GM21576 (cell line): ENCODE data around the gene PPP2R3B.
A peak's percentile ranks its signal among the peaks of the same experiment; 100 is the strongest.
"Not testable (repeated sequence)": the region's sequence is repeated elsewhere in the genome, so short reads cannot be mapped to it uniquely, and the experiment has no call there.

Source experiments
- ATAC-seq: cut with Tn5 transposase; IDR thresholded peaks from one replicate; pipeline ENCODE4 v1.9.1; 2021; ENCODE audit warnings: mild to moderate bottlenecking, moderate library complexity; ENCODE audit not compliant: unreplicated experiment

The PPP2R3B gene

DNA sequence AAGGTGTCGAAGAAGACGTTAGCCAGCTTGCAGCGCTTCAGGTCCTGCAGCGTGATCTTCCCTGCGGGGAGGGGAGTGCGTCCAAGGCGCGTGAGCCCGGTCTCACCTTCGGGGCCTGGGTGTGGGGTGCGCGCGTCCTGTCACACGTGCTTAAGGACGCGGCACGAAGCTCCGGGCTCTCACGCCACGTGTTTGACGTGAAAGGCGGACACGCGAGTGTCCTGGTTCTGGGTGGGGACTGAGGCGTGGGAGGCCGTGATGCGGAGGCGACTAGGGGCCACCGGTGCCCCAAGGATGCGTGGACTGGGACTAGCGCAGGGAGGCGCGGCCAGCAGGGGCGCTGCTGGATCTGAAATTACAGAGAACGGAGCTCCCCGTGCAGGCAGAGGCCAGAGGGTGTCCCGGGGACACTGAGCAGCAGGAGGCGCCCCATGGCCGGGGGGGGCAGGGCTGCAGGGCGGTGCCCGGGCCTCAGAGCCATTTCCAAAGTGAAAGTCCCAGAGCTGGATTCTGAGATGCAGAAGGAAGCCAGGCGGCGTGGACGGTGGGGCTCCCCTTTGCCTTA, 47.8 kb downstream of the PPP2R3B start:
- no peak for ATAC-seq

DNA sequence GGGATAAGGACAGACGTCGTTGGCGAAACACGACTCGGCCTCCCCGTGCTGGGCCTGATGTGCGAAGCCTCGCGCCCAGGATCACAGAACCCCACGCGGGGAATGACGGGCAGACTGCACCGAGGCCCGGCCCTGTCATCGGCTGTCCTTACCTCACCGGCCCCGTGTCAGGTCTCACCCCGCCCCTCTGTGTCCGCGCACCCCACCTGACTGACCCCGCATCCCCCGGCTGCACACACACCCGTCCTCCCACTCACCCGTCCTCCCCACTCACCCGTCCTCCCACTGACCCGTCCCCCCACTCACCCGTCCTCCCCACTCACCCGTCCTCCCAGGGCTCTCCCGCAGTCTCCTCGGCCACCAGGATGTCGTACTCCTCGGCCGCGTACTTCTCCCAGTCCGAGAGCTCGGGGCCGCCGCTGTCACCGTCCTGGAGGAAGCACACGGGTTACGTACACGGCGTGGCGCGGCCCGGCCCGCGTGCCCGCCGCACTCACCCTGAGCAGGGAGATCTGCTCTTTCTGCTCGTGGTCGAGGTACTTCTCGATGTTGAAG, 48.3 kb downstream of the PPP2R3B start:
- ATAC-seq = no peak

DNA sequence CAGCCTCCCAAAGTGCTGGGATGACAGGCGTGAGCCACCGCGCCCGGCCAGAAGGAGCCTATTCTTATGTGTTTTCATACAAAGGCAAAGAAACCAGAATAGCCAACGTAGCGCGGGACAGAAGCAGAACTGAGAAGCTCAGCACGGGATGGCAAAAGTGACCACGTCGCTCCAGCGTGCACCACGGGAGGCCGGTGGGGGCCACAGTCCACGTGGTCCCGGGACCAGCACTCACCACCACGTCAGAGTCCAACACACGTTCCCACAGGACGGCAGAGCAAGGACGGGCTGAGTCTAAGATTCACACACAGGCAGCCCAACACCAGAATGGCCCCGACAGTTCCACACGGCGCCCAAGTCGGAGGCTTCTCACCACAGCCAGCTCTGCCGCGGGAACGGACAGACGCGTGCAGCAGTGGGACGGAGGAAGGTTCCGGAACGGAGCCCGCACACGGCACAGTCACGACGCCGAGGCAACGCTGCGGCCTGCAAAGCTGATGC, 49.3 kb downstream of the PPP2R3B start:
- ATAC-seq = no peak

DNA sequence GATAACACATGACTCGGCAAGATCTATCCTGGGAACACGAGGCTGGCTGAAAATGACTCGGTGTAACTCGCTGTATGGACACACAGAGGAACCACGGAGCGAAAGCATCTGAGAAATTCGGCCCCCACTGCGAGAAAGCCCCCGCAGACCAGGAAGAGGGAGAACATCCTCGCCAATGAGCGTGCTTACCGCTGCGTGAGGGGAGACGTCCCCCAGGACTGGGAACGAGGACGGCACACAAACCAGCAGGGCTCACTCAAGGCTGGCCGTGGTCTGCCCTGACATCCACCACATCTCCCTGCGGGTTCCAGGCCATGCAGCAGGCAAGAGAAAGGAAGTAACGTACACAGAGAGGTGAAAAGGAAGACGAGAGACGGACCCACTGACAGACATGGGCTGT, 50.5 kb downstream of the PPP2R3B start:
- no peak for ATAC-seq

DNA sequence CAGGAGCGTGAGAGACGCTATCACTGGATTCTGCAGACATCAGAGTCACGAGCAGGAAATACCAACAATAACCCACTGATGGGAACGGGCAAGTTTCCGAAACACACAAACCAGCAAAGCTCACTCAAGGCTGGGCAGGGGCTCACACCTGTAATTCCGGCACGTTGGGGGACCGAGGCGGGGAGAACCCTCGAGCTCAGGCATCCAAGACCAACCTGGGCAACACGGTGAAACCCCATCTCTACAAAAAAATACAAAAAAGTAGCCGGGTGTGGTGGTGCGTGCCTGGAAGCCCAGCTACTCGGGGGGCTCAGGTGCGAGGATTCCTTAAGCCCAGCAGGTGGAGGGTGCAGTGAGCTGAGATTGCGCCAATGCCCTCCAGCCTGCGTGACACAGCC, 51.0 kb downstream of the PPP2R3B start:
- ATAC-seq = no peak

DNA sequence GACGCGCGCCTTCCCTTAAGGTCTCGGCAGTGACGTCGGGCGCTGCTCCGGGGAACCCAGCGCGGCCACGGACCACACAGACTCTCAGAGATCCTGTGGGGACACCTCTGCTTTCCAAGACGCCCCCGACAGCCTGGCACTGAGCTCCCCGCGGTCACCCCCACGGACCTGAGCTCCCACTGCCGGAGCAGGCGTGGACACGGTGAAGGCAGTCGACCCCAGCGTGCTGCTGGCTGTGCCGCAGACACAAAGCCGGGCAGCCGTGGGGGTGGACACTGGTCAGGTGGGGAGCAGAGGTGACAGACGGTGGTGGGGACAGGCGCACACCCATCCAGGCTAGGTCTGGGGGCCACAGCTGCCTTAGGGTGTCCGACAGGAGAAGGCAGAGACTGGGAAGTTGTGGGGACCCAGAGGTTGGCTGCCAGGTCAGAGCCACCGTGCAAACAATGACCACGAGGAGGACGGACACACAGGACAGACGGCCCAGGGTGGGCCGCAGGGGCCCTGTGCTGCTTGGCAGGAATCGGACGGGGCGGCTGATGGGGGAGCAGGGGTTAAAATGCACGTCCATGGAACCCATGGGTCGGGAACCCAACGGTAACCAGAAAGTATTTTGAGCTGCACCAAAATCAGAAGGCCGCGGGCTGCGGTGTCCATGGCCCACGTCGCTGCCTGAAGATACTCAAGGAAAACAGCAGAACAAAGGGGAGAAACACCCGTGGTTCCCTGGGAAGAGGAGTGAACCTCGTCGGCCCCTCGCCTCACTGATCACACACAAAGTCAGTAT, 51.5 kb downstream of the PPP2R3B start:
- ATAC-seq = no peak

DNA sequence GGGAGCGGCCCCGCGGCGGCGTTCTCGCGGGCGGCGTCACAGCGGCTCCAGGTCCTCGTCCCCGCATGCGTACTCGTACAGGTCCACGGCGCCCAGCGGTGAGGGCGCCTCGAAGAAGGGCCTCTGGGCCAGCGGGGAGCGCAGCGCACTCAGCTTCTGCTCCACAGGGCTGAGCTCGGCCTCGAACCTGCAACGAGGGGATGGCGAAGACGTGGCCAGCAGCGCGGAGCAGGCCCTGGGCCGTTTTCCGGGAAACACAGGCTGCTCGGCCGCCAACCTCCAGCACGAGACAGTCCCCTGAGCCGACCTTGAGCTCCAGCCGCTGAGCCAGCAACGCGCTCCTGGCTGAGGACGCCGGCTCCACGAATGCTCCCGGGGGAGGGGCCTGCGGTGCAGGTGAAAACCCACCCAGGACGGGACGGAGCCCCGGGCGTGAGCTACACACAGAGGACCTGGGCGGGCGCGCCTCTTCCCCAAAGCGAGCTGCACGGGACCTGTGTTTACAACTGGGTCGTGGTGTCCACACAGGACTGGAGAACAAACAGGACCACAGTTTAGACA, 52.3 kb downstream of the PPP2R3B start:
- no peak for ATAC-seq

DNA sequence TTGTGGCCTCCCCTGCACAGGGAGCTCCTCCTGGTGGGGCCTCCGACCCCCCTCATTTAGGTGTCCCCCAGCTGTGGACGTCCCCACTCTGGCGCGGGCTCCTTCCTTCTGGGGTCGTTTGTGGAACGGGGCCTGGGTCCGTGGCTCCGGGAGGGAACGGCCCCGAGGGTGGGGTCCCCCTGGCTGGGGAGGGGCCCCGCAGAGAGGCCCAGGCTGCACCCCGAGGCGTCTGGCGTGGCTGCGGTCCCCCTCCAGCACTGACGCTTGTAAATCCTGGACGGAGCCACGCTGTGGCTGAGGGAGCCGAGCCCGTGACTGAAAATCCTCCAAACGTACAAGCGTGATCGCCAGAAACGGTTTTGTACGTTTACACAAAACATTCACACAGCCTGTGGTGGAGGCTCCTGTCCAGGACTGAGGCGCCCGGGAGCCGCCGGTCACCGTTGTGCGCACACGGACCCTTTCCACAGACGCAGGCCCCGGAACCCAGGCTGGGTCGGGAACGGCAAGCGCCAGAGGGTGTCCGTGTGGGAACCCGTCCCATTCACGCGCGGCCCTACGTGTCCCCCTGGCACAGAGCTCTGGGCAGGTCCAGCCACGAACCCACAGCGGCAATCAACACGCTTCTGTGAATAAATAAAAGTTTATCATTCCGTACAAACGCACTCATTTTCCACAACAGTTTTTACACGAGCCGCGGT, 52.9 kb downstream of the PPP2R3B start:
- ATAC-seq = no peak

DNA sequence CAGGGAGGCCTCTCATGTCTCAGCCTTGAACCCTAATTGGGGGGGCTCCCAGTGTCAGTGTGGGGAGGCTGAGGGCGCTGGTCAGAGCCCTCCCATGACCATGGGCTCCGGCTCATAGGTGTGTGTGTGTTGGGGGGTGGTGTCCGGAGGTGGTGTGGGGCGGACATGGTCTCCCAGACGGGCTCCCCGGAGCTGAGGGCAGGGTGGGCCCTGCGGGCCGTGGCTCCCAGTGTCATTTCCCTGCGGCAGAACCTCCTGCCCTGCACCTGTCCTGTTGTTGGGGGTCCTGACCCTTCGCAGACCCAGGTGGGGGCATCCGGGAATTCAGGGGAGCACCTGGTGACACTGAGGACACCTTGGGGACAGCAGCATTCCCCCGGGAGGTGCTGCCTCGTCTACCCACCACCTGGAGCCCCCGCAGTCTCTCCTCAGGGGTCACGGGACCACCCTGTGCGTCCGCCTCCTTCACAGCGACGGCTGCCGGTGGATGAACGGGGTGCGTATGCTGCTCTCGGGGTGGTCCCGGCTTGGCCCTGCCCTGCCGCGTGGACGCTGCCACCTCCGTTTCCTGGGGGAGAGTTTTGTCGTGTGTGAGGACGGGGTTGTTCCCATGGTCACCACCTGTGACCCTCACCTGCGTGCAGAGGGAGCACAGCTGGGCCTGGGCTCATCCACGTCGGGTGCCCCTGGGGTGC, 53.6 kb downstream of the PPP2R3B start:
- no peak for ATAC-seq

DNA sequence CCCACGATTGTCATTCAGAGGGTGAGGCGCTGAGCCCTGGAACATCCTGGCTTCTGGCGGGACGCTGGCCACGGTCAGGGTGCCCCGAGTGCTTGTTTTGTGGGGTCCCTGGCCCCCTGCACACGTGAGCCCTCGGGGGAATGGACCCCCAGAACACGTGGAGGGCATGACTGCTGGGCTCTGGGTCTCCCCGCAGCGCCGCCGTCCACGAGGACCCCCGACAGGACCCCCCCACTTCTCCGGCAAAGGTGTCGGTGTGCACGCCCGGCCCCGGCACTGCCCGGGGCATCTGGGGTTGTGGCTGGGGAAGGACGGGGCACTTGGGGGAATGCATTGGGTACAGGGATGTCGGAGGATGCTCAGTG, 54.2 kb downstream of the PPP2R3B start:
- ATAC-seq = no peak

DNA sequence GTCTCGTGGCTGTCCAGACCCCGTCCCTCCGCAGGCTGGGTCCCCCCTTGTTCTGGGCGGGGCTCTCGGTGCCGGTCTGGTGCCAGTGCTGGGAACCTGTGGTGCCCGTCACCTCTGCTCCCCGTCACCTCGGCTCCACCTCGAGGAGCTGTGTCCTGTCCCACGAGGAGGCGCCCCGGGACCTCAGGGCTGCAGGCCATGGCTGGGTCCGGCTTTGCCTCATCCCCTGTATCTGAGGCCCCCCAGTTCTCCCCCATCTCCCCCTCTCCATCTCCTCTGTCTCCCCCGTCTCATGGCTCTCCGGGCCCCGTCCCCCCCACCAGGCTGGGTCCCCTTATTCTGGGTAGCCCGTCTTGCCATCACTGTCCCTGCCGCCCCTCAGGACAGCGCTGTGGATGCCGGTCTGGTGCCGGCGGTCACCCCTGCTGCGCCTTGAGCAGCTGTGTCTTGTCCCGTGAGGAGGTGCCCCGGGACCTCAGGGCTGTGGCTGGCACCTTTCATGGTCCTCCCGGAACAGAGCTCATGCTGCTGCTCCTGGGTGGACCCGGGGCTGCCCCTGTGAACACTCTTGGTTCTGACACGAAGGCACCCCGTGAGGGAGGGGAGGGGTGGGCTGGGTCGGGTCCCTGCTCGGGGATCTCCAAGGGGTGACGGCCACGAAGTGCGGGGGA, 54.7 kb downstream of the PPP2R3B start:
- no peak for ATAC-seq

DNA sequence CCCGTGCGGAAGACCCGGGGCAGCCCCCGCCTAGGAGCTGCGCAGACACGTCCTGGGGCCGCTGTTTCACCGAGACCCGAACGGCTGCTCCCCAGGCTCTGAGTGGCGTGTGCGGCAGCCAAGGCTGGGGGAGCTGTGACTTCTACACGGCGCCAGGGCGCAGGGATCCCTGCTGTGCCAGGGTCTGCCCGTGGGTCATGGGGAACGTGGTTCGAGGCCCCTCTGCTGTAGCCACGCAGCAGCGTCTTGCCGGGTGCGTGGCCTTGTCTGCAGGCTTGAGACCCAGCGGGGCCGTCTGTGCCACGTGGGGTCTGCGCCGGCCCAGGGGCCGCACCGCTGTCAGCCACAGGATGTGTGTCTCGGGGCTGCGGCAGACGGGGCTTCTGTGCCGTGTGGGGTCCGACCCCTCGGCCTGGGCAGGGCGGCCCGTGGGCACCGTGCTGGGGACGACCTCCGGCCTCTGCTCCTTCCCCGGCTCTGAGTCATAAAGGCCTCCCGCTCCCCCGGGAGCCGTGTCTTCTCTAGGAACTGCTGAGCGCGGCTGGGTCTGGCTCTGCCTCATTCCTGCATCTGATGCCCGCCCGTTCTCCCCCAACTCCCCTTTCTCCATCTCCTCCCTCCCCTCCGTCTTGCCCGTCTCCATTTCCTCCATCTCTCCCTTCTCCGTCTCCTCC, 55.4 kb downstream of the PPP2R3B start:
- no peak for ATAC-seq

DNA sequence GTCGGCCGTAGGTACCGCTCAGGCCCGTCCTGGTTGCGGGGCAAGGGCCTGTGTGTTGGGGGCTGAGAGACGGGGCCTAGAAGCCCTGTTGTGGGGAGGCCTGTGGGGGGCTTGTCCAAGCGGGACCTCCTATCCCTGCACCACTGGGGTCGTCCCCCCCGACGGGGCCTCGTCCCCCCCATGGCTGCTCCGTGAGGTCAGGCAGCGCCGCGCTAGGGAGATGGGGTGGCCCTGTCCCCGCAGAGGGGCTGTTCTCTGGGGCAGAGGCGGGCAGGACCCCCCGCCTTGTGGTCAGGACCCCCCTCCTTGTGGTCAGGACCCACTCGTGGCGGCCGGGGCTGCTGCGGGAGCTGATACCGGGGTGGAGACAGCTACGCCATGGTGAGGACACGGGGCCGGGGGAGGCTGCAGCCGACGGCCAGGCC, 56.0 kb downstream of the PPP2R3B start:
- ATAC-seq = no peak

DNA sequence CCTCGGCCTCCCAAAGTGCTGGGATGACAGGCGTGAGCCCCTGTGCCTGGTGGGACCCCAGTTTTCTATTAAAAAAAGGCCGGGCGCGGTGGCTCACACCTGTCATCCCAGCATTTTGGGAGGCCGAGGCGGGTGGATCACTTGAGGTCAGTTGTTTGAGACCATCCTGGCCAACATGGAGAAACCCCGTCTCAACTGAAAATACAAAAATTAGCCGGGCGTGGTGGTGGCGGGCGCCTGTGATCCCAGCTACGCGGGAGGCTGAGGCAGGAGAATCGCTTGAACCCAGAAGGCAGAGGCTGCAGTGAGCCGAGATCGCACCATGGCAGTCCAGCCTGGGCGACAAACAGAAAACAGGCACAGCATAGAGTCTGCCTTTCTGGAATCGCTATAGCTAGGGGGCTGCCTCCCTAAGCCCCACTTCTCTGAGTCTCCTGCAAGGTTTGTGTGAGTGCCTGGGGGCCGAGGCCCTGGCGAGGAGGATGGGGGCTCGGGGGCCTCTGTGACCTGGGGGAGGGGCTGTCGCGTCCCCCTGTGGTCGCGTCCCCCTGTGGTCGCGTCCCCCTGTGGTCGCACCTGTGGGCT, 56.5 kb downstream of the PPP2R3B start:
- not testable (repeated sequence) for ATAC-seq

DNA sequence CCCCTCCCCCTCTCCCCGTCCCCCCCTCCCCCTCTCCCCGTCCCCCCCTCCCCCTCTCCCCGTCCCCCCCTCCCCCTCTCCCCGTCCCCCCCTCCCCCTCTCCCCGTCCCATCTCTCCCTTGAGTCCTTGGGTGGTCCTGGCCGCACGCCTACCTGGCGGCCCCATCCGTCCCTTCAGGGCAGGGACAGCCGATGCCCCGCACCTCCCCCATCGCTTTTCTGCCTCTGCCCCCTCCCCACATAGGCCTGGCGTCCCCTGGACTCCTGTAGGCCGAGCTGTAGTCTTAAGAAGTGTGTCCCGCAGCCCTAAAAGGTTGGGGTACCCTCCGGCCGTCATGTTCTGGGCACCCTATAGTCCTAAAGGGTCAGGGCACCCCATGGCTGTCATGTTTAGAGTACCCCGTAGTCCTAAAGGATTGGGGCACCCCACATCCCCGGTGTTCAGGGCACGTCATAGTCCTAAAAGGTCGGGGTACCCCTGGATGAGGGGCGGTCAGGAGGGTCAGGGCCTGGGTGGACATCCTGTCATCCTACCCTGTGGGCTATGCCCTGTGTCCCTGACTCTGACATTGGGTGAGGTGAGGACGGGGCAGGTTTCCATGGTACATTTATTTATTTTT, 57.3 kb downstream of the PPP2R3B start:
- ATAC-seq = no peak

DNA sequence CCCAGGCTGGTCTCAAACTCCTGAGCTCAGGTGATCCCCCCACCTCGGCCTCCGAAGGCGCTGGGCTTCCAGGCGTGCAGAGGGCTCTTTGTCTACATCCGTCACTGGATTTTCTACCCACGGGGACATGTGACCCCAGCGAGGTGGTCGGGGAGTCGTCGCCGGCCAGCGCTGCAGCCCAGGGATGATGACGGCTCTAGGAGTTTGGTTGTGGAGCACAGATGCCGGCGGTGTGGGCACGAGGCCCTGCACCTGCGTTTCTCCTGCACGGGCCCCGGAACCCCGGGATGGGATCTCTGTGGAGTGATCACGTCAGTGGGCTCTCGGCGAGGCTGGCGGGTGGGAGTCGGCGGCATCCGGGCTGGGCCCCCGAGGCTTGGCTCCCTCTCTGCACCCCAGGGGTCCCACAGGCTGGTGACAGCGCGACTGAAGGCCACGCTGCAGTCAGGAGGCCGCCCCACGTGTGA, 59.0 kb downstream of the PPP2R3B start:
- no peak for ATAC-seq

DNA sequence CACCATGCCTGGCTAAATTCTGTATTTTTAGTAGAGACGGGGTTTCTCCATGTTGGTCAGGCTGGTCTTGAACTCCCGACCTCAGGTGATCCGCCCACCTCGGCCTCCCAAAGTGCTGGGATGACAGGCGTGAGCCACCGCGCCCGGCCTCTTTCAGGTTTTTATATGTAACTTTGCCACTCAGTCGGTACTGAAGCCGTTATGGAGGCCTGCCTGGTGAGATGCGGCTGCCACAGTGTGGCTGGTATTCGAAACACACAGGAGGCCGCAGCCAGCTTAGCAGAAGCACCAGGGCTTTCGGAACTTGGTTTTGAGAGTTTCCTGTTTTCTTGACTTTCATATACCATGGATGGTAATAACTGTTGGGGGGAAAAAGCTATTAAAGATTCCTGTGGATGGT, 62.0 kb downstream of the PPP2R3B start:
- ATAC-seq = not testable (repeated sequence)

DNA sequence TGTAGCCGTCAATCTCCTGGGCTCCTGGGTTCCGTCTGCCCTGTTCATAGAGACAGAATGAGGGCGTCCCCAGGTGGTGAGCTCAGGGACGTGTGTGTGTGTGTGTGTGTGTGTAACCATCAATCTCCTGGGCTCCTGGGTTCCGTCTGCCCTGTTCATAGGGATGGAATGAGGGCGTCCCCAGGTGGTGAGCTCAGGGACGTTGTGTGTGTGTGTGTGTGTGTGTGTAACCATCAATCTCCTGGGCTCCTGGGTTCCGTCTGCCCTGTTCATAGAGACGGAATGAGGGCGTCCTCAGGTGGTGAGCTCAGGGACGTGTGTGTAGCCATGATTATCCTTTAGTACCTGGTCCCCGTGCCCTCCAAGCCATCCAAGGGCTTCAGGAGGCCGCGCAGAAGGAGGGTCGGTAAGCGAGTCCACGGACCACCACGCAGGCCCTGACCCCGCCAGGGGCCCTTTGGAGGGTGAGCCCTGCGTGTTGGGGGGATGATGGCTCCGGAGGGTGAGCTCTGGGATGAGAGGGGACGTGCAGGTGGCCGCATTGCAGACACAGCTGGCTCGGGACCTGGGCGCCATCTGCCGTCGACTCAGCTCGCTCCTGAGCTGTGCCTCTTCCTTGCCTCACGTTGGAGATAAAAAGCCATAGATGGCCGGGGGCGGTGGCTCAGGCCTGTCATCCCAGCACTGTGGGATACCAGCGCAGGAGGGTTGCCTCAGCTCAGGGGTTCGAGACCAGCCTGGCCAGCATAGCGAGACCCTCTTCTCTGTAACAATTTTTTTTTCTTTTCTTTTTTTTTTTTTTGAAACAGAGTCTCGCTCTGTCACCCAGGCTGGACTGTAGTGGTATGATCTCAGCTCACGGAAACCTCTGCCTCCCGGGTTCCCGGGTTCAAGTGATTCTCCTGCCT, 62.7 kb downstream of the PPP2R3B start:
- peak; percentile 32 for ATAC-seq
